ENCODE results near the gene BANP. TPM values are rescaled to one million over a fixed set of nuclear protein-coding genes. Genes with fewer than 3 reads are reported as not detected.
"Not testable (repeated sequence)": the region's sequence is repeated elsewhere in the genome, so short reads cannot be mapped to it uniquely, and the experiment has no call there.

The BANP gene
- total RNA-seq, 1 donor from 2014 or later: 22.4 TPM

DNA sequence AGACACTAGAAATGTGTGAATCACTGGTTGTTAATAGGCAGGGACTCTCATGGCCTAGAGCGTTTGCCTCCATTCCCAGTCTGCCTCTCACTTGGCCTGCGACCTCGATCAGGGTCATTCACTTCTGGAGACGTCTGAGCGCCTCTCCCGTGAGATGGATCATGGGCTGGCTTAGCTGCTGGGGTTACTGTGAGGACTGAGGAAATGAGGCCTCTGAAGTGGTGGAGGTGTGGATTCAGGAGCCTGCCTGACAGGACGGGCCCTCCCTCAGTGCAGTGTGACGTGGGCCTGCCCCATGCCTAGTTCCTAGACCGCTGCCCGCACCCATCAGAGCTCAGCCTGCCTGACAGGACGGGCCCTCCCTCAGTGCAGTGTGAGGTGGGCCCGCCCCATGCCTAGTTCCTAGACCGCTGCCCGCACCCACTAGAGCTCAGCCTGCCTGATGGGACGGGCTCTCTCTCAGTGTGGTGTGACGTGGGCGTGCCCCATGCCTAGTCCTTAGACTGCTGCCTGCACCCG lies 61.9 kb downstream of the BANP start:
- no peak for ATAC-seq

DNA sequence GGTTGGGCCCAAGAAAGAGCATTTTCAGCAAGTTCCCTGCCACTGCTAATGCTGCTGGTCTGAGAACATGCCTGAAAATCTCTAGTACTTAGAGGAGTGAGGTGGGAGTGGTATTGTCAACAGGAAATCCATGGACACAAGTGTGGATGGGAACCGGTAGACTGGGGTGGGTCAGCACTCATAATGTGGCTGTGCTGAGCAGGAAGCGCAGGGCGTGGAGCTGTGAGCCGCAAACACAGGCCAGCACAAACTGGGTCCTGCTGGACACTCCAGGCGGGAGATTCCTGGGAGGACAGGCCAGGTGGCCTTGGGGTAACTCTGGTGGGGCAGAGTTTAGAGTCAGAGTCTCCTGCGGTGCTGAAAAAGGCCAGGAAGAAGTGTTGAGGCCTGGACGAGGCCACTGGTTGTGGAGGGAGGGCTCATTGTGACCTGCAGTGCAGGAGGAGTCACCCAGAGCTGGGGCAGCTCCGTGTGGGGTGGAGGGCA lies 62.6 kb downstream of the BANP start:
- ATAC-seq: no peak
- no peak for DNase-seq (ENCODE audit: low spot score)

More for the DNA sequence above, 61.9 kb downstream of the BANP start:
- DNase-seq (ENCODE audit: low spot score): no peak

DNA sequence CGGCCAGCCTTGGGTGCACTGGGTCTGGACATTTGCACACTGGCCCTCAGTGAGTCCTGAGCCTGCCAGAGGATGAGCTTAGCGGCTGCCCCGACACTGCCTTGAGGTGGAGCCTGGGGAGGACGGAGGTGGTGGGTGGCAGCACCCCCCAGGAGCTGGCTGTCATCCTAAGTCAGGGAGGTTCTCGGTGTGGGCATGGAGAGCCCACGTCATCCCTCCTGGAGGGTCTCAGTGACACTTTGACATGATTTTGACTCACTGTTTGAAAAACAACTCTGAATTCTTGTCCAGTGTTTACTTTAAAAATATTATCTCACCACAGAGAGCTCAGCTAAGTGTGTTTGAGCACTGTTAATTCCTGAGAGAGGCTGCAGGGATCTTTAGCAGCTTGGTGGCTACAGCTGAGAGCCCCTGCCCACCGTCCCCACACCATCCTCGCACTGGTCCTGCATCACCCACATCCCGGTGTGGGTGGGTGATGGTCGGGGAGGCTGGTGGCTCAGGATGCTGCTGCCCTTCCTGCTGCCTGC lies 63.1 kb downstream of the BANP start:
- ATAC-seq: no peak
- no peak for DNase-seq (ENCODE audit: low spot score)

DNA sequence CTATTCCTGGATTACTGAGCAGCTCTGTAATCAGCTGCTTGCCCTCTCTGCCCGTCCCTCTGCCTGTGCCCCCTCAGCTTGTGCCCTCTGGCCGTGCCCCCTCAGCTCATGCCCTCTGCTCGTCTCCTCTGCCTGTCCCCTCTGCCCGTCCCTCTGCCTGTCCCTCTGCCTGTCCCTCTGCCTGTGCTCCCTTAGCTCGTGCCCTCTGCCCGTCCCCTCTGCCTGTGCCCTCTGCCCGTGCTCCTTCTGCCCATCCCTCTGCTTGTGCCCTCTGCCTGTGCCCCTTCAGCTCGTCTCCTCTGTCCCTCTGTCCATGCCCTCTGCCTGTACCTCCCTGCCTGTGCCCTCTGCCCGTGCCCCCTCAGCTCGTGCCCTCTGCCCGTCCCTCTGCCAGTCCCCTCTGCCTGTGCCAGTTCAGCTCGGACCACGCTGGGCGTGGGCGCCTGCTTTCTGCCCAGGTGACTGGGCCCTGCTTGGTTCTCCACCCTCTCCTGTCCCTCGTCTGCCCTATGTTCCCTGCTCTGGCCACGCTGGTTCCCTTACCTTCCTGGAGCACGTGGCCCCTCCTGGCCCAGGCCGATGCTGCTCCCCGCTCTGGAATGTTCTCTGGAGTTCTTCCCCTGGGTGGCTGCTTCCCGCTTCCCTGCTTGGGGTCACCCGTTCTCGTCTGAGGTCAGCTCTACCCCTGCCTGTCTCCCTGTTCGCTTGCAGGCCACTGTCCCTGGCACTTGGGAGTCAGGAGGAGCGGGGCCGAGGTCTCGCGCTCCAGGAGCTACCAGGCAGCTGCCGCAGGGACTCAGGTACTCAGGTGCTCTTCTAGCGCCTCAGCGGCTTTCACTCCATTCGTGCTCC lies 63.9 kb downstream of the BANP start:
- DNase-seq (ENCODE audit: low spot score) (peak; percentile 39), ATAC-seq (no peak)

DNA sequence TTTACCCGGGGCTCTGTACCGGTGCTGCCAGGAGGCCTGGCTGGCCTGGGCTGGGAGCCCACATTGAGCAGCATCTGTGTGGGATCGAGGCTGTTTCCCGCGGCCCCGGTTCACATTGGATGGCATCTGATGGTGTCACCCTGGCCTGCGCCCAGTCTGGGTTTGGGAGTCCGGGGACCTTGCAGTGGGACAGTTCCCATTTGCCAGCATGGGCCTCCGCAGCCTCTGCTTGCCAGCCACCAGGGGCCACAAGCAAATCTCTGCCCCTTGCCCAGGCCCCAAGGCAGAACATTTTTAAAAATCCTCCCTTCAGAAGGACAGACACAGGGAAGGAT lies 64.5 kb downstream of the BANP start:
- no peak for ATAC-seq
- DNase-seq (ENCODE audit: low spot score): no peak

DNA sequence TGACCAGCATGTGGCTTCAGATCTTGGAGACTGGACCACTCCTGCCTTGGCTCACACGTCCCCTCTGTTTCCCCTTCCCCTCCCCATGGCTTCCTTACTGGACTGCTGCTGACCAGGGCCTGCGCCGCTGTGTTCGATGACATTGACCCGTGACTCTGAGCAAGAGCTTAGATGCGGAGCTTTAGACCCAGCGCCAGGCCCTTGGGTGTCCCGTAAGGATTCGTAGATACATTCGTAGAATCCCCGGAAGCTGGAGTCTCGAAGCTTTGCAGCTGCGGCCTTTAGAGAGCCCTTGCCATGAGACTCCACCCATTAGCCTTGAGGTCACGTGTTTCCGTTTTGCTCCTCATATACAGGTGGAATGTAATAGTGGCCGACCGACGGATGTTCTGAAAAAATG lies 65.2 kb downstream of the BANP start:
- not testable (repeated sequence) for ATAC-seq; DNase-seq (ENCODE audit: low spot score)

DNA sequence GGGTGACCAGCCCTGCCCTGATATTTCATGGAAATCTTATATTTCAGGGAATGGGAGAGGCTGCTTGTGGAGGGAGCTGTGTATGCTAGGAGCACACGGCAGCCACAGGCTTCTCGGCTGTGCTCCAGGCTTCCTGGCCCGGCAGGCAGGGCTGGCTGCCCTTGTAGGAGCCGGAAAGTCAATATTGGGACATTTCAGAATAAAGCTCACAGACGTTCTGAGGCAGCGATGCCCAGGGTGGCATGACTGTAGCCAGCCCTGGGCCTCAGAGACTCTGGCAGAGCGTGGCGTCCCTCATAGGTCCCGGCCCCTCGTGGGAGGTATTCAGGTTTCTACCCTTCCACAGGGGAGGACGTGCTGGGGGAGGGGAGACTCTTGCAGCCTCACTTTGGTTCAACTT lies 65.7 kb downstream of the BANP start:
- peak; percentile 56 for DNase-seq (ENCODE audit: low spot score)
- ATAC-seq: peak; percentile 88

DNA sequence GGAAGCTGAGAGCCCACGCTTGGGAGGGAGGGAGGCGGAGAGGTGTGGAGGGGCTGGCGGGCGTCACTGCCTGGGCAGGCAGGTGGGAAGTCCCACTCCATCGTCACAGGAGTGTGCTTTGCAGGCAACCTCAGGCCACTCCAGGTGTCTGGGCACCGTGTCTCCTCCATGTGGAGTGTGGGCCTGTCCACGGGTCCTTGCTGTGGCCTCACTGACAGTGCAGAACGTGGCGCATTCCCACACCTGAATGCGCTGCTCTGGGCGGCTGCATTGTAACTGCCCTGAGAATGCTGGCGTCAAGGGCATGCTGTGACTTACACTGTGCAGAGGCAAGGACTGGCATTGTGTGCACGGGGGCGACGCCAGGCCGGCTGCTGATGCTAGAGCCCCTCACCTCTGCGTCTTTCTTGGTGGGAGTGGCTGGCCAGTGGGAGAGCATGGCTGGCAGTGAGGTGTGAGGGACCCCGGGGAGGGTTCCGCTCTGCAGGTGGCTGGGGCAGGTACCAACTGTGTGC lies 66.4 kb downstream of the BANP start:
- no peak for DNase-seq (ENCODE audit: low spot score)
- ATAC-seq: no peak

DNA sequence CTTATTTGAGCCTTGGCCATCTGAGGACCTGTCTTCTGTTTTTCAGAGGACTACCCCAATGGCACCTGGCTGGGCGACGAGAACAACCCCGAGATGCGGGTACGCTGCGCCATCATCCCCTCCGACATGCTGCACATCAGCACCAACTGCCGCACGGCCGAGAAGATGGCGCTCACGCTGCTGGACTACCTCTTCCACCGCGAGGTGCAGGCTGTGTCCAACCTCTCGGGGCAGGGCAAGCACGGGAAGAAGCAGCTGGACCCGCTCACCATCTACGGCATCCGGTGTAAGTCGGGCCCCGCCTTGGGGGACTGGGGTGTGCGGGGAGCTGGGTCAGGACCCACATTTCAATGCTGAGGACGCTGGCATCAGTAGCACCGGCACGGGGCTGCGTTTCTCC lies 67.1 kb downstream of the BANP start:
- ATAC-seq; DNase-seq (ENCODE audit: low spot score): not testable (repeated sequence)

DNA sequence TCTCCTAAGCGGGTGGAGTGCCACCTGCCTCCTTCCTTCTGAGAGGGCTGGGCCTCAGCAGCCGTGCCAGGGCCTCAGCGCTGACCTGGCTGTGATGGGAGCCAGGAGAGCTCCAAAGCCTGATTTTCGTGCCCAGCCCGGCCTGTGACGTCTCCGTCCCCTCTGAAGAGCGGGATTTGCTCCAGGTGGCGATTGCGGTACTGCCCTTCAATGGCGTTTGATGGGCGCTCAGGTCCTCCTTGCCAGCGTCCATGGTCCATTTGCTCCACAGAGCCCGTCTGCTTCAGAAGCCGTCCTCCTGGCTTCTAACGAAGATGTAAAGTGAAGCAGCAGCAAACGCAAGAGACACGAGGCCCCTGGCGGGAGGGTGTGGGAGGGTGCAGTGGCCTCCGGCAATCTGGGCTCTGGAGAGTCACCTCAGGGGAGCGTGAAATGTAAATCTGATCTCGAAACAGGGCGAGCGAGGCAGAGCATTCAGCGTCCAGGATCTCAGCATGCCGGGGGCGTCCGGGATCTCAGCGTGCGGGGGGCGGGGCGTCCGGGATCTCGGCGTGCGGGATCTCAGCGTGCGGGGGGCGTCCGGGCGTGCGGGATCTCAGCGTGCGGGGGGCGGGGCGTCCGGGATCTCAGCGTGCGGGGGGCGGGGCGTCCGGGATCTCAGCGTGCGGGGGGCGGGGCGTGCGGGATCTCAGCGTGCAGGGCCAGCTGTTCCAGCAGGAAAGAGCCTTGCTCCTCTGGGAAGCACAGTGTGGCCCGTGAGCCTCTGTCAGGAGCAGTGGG lies 68.0 kb downstream of the BANP start:
- ATAC-seq; DNase-seq (ENCODE audit: low spot score): not testable (repeated sequence)

DNA sequence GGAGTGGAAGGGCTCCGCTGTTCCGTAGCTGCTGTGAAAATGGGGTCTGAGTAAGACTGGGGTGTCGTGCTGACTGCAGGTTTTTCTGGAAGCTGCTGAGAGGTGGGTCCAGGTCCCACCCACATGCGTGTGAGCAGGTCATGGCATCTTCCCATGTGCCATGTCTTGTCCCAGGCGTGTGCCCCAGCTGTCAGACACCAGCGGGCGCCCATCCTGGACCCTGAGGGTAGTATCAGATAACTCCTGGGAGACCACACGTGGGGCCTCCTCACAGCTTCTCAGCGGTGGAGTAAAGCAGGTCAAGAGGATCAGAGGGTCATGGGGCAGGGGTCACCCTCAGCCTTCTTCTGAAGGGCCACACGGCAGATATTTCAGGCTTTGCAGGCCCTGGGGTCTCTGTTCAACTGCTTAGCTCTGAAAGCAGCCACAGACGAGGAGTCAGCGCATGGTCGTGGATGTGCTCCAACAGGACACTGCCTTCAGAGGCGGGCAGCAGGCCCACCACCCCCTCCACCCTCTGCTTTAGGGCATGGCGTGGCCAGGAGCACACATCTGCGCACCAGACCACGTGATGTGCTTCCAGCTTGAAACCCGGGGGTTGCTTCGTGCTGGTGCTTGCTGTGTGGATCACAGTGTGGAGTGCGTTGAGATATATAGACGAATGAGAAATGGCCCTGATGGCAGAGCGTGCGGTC lies 68.7 kb downstream of the BANP start:
- no peak for ATAC-seq
- no peak for DNase-seq (ENCODE audit: low spot score)

DNA sequence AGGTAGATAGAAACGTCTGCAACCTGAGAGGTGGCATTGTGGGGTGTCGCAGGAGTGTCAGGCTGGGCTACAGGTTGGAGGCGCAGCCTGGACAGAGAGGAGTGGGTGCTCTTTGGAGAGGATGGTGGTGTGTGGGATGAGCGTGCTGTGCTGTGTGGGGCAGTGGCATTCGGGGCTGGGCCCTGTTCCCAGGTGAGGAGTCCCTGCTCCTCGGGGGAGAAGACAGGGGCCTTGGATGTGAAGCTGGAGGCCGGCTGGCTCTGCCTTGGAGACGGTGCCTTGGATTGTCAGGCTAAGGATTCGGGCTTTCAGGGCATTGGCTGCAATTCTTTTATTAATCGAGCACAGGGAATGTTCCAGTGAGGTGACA lies 69.3 kb downstream of the BANP start:
- DNase-seq (ENCODE audit: low spot score): no peak
- no peak for ATAC-seq

DNA sequence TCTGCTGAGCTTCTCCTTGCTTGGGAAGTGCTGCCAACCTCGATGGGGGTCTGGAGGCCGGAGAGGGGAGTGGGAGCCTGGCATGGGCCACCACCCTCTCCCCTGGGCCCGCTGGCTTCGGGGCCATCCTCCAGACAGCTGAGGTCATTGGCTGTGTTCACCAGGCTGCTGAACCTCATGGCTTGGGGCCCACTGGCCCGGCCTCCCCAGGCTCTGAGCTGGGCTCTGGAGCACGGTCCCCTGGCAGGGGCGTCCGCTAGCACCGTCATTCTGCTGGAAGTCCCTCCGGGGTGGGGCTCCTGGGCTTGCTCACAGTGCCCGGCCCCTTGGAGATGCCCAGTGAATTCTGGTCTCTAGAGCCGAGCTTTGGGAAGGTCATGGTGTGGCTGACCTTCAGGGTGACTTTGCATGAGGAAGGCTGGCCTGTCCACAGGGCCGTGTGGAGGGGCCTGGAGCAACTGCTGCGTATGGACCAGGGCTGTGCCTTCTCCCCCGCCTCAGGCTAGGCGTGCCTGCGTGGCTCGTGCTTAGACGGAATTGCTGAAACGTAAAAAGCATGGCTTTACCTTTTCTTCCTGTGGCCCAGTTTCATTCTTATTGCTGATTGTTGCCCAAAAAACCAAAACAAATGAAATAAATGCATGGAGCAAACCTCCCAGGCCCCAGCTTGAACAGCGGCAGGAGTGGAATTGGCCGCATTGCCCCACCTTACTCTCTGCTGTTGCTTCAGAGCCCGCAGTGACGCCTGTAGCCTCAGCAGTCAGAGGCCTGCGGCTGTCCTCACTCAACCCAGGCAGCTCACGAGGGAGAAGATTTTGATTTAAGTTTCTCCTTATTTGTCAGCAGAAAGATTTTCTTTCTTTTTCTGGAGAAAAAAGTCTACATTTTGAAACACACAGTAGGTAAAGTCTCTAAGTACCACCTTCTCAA lies 70.1 kb downstream of the BANP start:
- ATAC-seq: not testable (repeated sequence)
- peak; percentile 42 for DNase-seq (ENCODE audit: low spot score)

DNA sequence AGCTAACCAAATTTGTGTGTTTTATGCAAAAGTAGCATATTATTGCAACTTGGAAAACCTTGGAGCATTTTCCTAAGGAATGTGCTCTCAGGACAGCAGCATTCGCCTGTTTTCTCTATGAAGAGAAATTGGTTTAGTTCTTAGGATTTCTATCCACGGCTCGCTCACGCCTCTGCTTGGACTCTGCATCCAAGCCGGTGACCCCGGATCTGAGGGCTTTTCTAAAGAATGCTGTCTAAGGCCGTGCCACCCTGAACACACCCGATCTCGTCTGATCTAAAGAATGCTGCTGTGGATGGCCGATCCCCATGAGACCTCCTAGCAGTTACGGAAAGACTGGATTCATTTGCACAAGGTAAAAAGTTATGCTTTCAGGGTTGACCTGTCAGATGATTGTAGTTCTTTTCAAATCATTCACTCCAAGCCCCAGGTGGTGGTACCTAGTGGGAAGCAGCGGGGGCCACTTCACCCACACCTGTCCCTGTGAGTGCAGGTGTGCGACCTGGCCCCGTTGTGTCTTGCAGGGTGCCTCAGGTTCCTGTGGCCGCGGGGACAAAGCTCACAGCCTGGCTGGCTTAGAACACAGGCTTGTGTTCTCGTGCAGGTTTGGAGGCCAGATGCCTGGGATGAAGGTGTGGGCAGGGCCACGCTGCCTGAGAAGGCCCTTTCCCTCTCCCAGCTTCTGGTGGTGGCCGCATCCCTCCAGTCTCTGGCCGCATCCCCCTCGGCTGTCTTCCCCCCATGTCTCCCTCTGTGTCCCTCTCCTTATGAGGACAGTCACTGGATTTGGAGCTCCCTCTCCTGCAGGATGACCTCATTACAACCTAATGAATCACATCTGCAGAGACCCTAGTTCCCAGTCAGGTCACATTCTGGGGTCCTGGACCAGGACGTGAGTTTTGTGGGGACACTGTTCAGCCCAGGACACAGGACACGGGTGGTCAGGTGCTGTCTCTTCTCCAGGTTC lies 71.1 kb downstream of the BANP start:
- no peak for DNase-seq (ENCODE audit: low spot score)

DNA sequence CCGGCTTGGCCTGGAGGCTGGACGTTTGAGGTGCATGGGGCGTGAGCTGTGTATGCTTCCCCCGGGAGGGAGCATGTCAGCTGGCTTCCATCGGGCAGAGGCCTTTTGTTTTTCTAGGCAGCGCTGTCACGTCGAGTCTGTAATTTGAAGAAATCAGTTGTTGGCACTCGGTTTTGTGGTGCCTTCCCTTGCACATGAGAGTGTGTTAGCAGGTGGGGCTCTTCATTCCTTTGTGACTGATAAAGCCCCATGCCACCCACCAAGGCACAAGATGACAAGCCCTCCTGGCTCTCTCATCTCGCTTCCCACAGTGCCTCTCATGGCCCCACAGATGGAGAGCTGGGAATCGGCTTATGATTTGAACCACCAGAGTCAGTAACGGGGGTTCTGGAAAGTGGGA lies 72.1 kb downstream of the BANP start:
- no peak for ATAC-seq
- DNase-seq (ENCODE audit: low spot score): no peak

More for the DNA sequence above, 71.1 kb downstream of the BANP start:
- no peak for ATAC-seq

DNA sequence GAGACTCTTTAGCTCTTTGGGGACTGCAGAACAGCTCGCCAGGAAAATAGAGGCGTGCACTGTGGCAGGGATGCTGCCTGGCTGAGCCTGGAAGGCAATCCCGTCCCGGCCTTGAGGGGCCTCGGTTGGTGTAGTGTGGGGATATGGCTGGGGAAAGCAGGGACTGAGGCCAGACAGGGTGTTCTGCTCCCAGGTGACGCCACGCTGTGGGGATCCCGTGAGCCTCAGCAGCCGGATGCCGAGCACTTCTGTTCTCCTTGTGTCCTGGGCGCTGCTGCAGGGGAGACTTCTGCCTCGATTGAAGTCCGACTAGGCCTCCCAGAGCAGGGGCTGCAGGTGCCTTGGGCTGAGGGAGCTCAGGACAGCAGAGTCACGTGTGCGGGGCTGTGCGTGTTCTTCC lies 72.6 kb downstream of the BANP start:
- no peak for DNase-seq (ENCODE audit: low spot score)
- ATAC-seq: no peak

DNA sequence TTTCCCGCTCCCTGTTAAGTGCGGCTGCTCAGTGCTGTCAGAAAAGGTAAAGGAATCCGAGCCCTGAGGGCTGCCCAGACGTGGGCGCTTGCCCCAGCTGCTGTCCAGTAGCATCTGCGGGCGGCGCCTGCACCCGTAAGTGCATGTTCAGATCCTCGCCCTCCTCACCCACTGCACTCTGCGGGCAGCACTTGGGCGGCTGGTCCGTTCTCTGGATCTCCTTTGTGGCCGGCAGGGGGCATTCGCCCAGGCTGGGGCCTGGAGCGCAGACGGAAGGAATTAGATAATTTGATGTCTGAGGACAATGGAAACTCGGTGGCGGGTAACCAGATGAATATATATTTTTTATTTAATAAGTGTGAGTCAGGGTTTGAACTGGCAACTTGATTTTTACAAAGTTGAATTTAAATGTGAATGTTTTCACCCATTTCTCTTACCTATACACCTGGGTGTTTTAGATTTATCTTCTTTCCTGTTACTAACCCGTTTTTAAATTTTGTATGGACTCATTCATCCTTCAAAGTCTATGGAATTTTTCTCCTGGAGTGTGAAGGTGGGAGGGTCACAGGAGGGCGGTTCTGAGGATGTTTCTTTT lies 73.4 kb downstream of the BANP start:
- DNase-seq (ENCODE audit: low spot score): not testable (repeated sequence)

DNA sequence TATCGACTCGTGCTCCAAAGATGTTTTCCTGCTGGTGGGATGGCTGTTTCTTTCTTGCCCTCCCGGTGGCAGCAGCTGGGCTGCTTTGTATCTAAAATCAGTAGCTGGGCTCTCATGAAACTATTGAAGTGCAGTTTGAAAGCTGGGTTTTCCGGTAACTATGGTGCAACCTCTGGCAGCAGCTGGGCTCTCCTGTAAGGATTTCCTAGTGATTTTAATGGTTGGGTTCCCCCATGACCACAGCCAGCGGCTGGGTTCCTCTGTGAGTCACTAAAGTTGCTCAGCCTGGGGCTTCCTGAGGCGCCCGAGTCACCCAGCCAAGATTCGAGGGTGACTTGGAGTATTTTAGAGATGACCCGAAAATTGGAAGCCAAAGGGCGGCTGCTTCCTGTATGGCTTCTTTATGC lies 73.9 kb downstream of the BANP start:
- DNase-seq (ENCODE audit: low spot score); ATAC-seq: not testable (repeated sequence)

More for the DNA sequence above, 73.4 kb downstream of the BANP start:
- peak; percentile 42 for ATAC-seq

Measured in left lobe of liver (tissue), 2 donors.